Retinal pigment epithelial cell (primary cell): ENCODE results near the gene ATP8A2.

Experiments used
- DNase-seq: peaks from one replicate; pipeline ENCODE4 v3.0.0-alpha.2; 2010; ENCODE audit warnings: low read depth
- H3K4me3 ChIP-seq: 2 replicates; pipeline ENCODE4 v1.5.1; 2011; ENCODE audit warnings: mild to moderate bottlenecking, low read length, control low read depth, moderate library complexity
- TF ChIP-seq, protein P1 (sequence below): conservative IDR thresholded peaks from 2 replicates; pipeline ENCODE4 v1.5.1; 2011; ENCODE audit warnings: low read depth, low read length, control low read depth, inconsistent platforms

Gene ATP8A2

GRCh38 chr13:25469169-25469525 is 97.4 kb downstream of the ATP8A2 start:
- TF ChIP-seq, protein P1, sequence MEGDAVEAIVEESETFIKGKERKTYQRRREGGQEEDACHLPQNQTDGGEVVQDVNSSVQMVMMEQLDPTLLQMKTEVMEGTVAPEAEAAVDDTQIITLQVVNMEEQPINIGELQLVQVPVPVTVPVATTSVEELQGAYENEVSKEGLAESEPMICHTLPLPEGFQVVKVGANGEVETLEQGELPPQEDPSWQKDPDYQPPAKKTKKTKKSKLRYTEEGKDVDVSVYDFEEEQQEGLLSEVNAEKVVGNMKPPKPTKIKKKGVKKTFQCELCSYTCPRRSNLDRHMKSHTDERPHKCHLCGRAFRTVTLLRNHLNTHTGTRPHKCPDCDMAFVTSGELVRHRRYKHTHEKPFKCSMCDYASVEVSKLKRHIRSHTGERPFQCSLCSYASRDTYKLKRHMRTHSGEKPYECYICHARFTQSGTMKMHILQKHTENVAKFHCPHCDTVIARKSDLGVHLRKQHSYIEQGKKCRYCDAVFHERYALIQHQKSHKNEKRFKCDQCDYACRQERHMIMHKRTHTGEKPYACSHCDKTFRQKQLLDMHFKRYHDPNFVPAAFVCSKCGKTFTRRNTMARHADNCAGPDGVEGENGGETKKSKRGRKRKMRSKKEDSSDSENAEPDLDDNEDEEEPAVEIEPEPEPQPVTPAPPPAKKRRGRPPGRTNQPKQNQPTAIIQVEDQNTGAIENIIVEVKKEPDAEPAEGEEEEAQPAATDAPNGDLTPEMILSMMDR, result no peak
- peak overlapping the region; percentile 52 for H3K4me3 ChIP-seq
- DNase-seq, result no peak

- no peak overlapping the region for H3K4me3 ChIP-seq
- TF ChIP-seq, protein P1, result no peak
- no peak for DNase-seq
Measured at GRCh38 chr13:25473864-25474263, 102.1 kb downstream of the ATP8A2 start.

DNA sequence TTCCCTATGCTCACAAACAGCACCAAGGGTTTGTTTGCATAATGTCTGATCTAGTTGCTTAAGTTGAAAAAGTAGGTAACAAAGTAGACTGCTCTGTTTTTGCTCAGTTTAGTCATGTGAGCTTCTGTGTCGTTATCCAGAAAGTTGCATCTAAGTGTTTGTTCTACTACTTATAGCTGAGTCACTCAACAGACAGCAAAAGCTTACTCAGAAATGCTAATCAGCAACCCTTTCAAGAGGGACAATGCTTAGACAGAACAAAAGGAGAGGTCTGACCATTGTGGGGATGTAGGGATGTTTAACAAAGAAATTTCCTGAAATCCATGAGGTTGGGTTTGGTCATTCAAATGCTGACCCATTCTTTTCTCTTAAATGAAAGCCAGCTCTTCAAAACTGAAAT is 106.4 kb downstream of the ATP8A2 start:
- peak; percentile 40 for DNase-seq
- TF ChIP-seq, protein P1, result no peak
- no peak overlapping the region for H3K4me3 ChIP-seq

GRCh38 chr13:25489238-25489637 is 117.5 kb downstream of the ATP8A2 start:
- DNase-seq, result no peak
- H3K4me3 ChIP-seq, result no peak overlapping the region
- TF ChIP-seq, protein P1, result no peak

- no peak overlapping the region for H3K4me3 ChIP-seq
- TF ChIP-seq, protein P1, result no peak
- DNase-seq, result no peak
Measured at GRCh38 chr13:25490236-25490635, 118.5 kb downstream of the ATP8A2 start.

GRCh38 chr13:25493931-25494640 is 122.3 kb downstream of the ATP8A2 start:
- no peak for DNase-seq
- TF ChIP-seq, protein P1, result no peak
- no peak overlapping the region for H3K4me3 ChIP-seq

- DNase-seq, result no peak
- TF ChIP-seq, protein P1, result no peak
- H3K4me3 ChIP-seq, result no peak overlapping the region
Measured at GRCh38 chr13:25494698-25495411, 123.1 kb downstream of the ATP8A2 start.
